Measurements from ENCODE around the gene FGF23. TPM values are rescaled to one million over a fixed set of nuclear protein-coding genes. Genes with fewer than 3 reads are reported as not detected.

FGF23 gene
- total RNA-seq, 1 experiment from 2014 or later: not detected

GRCh38 chr12:4330203-4330602, 49.3 kb downstream of the FGF23 start:
- no peak overlapping the region for H3K27ac ChIP-seq (ENCODE audit: low read depth, low read length, poor library complexity, severe bottlenecking)
- no peak for DNase-seq (ENCODE audit: low spot score)
- ChIA-PET POLR2A (ENCODE audit: low non-redundant PET) (no interaction called here), CTCF (no interaction called here)
- H3K4me1 ChIP-seq (ENCODE audit: insufficient read depth, low read length, poor library complexity, severe bottlenecking): no peaks in the 10 kb centered on the region
- BruUV-seq (replicated peaks): no TSS peak
- intact Hi-C loops (cut with micrococcal nuclease; ENCODE audit: unreplicated experiment): no loop called here
- no peaks in the 10 kb centered on the region for H3K36me3 ChIP-seq (ENCODE audit: insufficient read depth, low read length, poor library complexity, severe bottlenecking)
- TF ChIP-seq EZH2 (IDR thresholded peaks at IDR 0.05; ENCODE audit: borderline replicate concordance, low read depth, low read length, poor library complexity, severe bottlenecking) (no peak), CTCF (conservative IDR thresholded peaks at IDR 0.05; ENCODE audit: low read depth, low read length) (no peak)
- no peaks in the 10 kb centered on the region for H3K9me3 ChIP-seq (ENCODE audit: low read depth, low read length, poor library complexity, severe bottlenecking)
- H3K4me3 ChIP-seq (ENCODE audit: low read depth, low read length, poor library complexity, severe bottlenecking): no peak overlapping the region
- no peaks in the 10 kb centered on the region for H3K27me3 ChIP-seq (replicated peaks; ENCODE audit: insufficient read depth, low read depth, low read length, poor library complexity)

GRCh38 chr12:4327293-4327692, 52.2 kb downstream of the FGF23 start:
- no peak overlapping the region for H3K27ac ChIP-seq (ENCODE audit: low read depth, low read length, poor library complexity, severe bottlenecking)
- BruUV-seq (replicated peaks): no TSS peak
- no peaks in the 10 kb centered on the region for H3K27me3 ChIP-seq (replicated peaks; ENCODE audit: insufficient read depth, low read depth, low read length, poor library complexity)
- DNase-seq (ENCODE audit: low spot score): no peak
- intact Hi-C loops (cut with micrococcal nuclease; ENCODE audit: unreplicated experiment): no loop called here
- no peak overlapping the region for H3K4me3 ChIP-seq (ENCODE audit: low read depth, low read length, poor library complexity, severe bottlenecking)
- POLR2A ChIA-PET (ENCODE audit: low non-redundant PET): no interaction called here
- CTCF ChIA-PET: interaction anchor here (0.7 kb wide), 1 partner anchor 681 kb away, joined by 6 read pairs; no protein-coding TSS in a partner anchor
- H3K9me3 ChIP-seq (ENCODE audit: low read depth, low read length, poor library complexity, severe bottlenecking): no peaks in the 10 kb centered on the region
- H3K36me3 ChIP-seq (ENCODE audit: insufficient read depth, low read length, poor library complexity, severe bottlenecking): no peaks in the 10 kb centered on the region
- TF ChIP-seq EZH2 (IDR thresholded peaks at IDR 0.05; ENCODE audit: borderline replicate concordance, low read depth, low read length, poor library complexity, severe bottlenecking): no peak
- TF ChIP-seq CTCF (conservative IDR thresholded peaks at IDR 0.05; ENCODE audit: low read depth, low read length): no peak
- H3K4me1 ChIP-seq (ENCODE audit: insufficient read depth, low read length, poor library complexity, severe bottlenecking): no peaks in the 10 kb centered on the region

GRCh38 chr12:4325966-4326365, 53.5 kb downstream of the FGF23 start:
- POLR2A ChIA-PET (ENCODE audit: low non-redundant PET): no interaction called here

More at GRCh38 chr12:4325966-4326365, 53.5 kb downstream of the FGF23 start:
- Histone ChIP-seq H3K4me1 (ENCODE audit: insufficient read depth, low read length, poor library complexity, severe bottlenecking) (no peaks in the 10 kb centered on the region), H3K9me3 (ENCODE audit: low read depth, low read length, poor library complexity, severe bottlenecking) (no peaks in the 10 kb centered on the region), H3K27ac (ENCODE audit: low read depth, low read length, poor library complexity, severe bottlenecking) (no peak overlapping the region), H3K27me3 (replicated peaks; ENCODE audit: insufficient read depth, low read depth, low read length, poor library complexity) (no peaks in the 10 kb centered on the region), H3K4me3 (ENCODE audit: low read depth, low read length, poor library complexity, severe bottlenecking) (no peak overlapping the region), H3K36me3 (ENCODE audit: insufficient read depth, low read length, poor library complexity, severe bottlenecking) (no peaks in the 10 kb centered on the region)
- CTCF ChIA-PET: no interaction called here
- TF ChIP-seq EZH2 (IDR thresholded peaks at IDR 0.05; ENCODE audit: borderline replicate concordance, low read depth, low read length, poor library complexity, severe bottlenecking) (no peak), CTCF (conservative IDR thresholded peaks at IDR 0.05; ENCODE audit: low read depth, low read length) (no peak)
- no peak for DNase-seq (ENCODE audit: low spot score)
- BruUV-seq (replicated peaks): no TSS peak
- intact Hi-C loops (cut with micrococcal nuclease; ENCODE audit: unreplicated experiment): no loop called here

All from A673 (cell line).